Activated B cell treated with CpG ODN at 0.5 μM for 24 hours (primary cell): Measurements from ENCODE around the gene SMURF2. TPM values are rescaled to one million over a fixed set of nuclear protein-coding genes. Genes with fewer than 3 reads are reported as not detected.

ENCODE experiments used
- ATAC-seq: fragments of 200-7000 bp; cut with Tn5 transposase; one replicate; pipeline ENCODE4 v1.10.0; 2021; ENCODE audit warnings: low read depth, mild to moderate bottlenecking, moderate library complexity
- CTCF ChIA-PET: fragments of 350-600 bp; sonication (Branson Sonifier 250); formaldehyde crosslinking; loops from one replicate; lab custom pipeline; 2021; ENCODE audit warnings: antibody characterized with exemption; lab: Charles Lee
- POLR2A ChIA-PET: fragments of 350-600 bp; sonication (Branson Sonifier 250); formaldehyde crosslinking; loops from one replicate; lab custom pipeline; 2021; ENCODE audit warnings: antibody characterized with exemption; lab: Charles Lee
- DNase-seq: peaks from one replicate; pipeline ENCODE4 v3.0.0; 2022
- H3K27ac Mint-ChIP-seq: one replicate; pipeline ENCODE4 v1.8.0; 2020; ENCODE audit warnings: mixed read lengths
- H3K27me3 Mint-ChIP-seq: one replicate; pipeline ENCODE4 v1.8.0; 2021; ENCODE audit warnings: mixed read lengths
- H3K36me3 Mint-ChIP-seq: one replicate; pipeline ENCODE4 v1.8.0; 2021; ENCODE audit warnings: low read depth, mixed read lengths
- H3K4me1 Mint-ChIP-seq: one replicate; pipeline ENCODE4 v1.8.0; 2021; ENCODE audit warnings: mixed read lengths
- H3K4me3 Mint-ChIP-seq: one replicate; pipeline ENCODE4 v1.8.0; 2020; ENCODE audit warnings: mild to moderate bottlenecking, mixed read lengths
- H3K9me3 Mint-ChIP-seq: one replicate; pipeline ENCODE4 v1.8.0; 2020; ENCODE audit warnings: mixed read lengths
- intact Hi-C: fragments of 100-400 bp; cut with micrococcal nuclease; formaldehyde crosslinking; loops from one replicate; pipeline ENCODE4 v1.15.1; 2024
- total RNA-seq: library from RNA; stranded (reverse); gene quantifications from 2 replicates; pipeline ENCODE4 v1.2.3, GENCODE V29; 2022
- TF ChIP-seq, protein P1 (sequence below): fragments of 200-600 bp; IDR thresholded peaks from one replicate; pipeline ENCODE4 v1.8.0; 2022; ENCODE audit warnings: antibody characterized with exemption, mild to moderate bottlenecking

SMURF2 gene
- total RNA-seq, 1 donor from 2014 or later, result 23.0 TPM

DNA sequence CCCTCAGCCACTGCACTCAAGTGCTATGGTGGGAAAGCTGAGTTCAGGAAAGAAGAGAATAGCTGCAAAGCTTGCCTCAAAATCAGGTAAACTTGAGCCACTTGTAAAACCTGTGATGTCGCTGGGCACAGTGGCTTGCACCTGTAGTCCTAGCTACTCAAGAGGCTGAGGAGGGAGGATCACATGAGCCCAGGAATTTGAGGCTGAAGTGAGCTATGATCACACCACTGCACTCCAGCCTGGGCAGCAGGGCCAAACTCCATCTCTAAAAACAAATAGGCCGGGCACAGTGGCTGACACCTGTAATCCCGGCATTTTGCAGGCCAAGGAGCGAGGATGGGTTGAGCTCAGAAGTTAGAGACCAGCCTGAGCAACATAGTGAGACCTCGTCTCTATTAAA, 26.4 kb upstream of the SMURF2 start:
- Mint-ChIP-seq H3K4me1 (no peaks in the 10 kb centered on the region), H3K27ac (no peak overlapping the region), H3K4me3 (no peak overlapping the region), H3K36me3 (no peaks in the 10 kb centered on the region), H3K27me3 (no peaks in the 10 kb centered on the region), H3K9me3 (no peaks in the 10 kb centered on the region)
- DNase-seq, result no peak
- no peak for ATAC-seq
- CTCF ChIA-PET, result no interaction called here
- POLR2A ChIA-PET, result no interaction called here
- TF ChIP-seq, protein P1, sequence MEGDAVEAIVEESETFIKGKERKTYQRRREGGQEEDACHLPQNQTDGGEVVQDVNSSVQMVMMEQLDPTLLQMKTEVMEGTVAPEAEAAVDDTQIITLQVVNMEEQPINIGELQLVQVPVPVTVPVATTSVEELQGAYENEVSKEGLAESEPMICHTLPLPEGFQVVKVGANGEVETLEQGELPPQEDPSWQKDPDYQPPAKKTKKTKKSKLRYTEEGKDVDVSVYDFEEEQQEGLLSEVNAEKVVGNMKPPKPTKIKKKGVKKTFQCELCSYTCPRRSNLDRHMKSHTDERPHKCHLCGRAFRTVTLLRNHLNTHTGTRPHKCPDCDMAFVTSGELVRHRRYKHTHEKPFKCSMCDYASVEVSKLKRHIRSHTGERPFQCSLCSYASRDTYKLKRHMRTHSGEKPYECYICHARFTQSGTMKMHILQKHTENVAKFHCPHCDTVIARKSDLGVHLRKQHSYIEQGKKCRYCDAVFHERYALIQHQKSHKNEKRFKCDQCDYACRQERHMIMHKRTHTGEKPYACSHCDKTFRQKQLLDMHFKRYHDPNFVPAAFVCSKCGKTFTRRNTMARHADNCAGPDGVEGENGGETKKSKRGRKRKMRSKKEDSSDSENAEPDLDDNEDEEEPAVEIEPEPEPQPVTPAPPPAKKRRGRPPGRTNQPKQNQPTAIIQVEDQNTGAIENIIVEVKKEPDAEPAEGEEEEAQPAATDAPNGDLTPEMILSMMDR, result no peak
- intact Hi-C loops, result no loop called here

DNA sequence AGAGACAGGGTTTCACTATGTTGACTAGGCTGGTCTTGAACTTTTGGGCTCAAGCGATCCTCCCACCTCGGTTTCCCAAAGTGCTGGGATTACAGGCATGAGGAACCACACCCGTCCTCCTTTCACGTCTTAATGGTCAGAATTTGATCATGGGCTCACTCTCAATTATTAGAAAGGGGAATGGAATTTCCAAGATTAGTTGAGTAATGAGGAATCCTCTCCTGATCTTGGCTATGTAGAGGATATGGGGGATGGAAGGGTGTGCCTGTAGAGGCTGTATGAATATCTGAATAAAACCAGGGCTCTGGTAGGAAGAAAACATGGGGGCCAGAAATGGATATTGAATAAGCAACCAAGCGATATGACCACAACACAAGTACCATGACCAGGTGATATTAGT, 25.9 kb upstream of the SMURF2 start:
- POLR2A ChIA-PET, result no interaction called here
- ATAC-seq, result no peak
- CTCF ChIA-PET, result no interaction called here
- Mint-ChIP-seq H3K27me3 (no peaks in the 10 kb centered on the region), H3K4me3 (no peak overlapping the region), H3K4me1 (no peaks in the 10 kb centered on the region), H3K36me3 (no peaks in the 10 kb centered on the region), H3K9me3 (no peaks in the 10 kb centered on the region), H3K27ac (no peak overlapping the region)
- intact Hi-C loops, result no loop called here
- TF ChIP-seq, protein P1, result no peak
- DNase-seq, result no peak

DNA sequence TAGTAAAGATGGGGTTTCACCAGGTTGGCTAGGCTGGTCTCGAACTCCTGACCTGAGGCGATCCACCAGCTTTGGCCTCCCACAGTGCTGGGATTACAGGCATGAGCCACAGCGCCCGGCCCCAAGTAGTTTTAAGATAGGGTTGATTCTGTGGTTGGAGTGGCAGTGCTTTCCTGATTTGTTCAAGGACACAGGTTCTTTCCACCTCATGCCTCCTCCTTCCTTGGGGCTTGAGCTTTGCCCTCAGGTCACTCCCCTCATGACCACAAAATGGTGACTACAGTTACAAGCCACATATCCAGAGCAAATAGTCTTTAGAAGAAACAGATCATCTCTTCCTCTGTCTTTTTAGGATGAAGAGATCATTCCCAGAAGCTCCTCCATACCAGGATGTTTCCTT, 25.3 kb upstream of the SMURF2 start:
- intact Hi-C loops, result no loop called here
- Mint-ChIP-seq H3K4me3 (no peak overlapping the region), H3K27ac (no peak overlapping the region), H3K9me3 (no peaks in the 10 kb centered on the region), H3K4me1 (no peaks in the 10 kb centered on the region), H3K36me3 (no peaks in the 10 kb centered on the region), H3K27me3 (no peaks in the 10 kb centered on the region)
- ChIA-PET POLR2A (no interaction called here), CTCF (no interaction called here)
- DNase-seq (no peak), ATAC-seq (no peak)
- TF ChIP-seq, protein P1, result no peak

DNA sequence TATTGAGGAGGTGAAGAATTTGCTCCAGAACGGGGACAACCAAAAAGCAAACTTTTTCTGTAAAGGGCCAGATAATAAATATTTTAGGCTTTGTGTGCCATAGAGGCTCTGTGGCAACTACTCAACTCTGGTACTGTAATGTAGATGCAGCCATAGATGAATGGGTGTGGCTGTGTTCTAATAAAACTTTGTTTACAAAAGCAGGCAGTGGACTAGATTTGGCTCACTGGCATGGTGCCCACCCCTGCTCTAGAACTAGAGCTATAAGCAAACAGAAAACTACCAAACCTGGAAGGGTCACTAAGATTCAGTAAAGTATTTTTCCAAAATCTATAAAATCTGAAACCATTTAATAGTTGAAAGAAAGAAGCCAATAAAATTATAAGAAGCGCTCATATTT, 24.6 kb upstream of the SMURF2 start:
- Mint-ChIP-seq H3K27me3 (no peaks in the 10 kb centered on the region), H3K9me3 (no peaks in the 10 kb centered on the region), H3K36me3 (no peaks in the 10 kb centered on the region), H3K4me3 (no peak overlapping the region), H3K4me1 (no peaks in the 10 kb centered on the region), H3K27ac (no peak overlapping the region)
- intact Hi-C loops, result no loop called here
- TF ChIP-seq, protein P1, result no peak
- ChIA-PET CTCF (no interaction called here), POLR2A (no interaction called here)
- ATAC-seq, result no peak
- no peak for DNase-seq

DNA sequence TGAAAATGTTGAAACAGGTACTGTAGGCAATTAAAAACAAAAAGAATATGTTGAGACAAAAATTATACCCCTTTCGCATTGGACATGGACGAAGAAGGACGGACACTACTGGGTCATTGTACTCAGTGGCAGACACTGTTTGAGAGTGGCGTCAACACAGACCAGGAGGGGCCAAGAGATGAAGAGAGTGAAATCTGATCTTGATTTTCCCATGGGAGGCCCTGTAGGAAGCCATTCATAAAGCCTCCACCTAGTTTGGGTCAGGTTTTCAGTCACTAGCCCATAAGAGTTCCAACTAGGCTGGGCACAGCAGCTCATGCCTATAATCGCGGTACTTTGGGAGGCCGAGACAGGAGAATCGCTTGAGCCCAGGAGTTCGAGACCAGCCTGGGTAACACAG, 23.6 kb upstream of the SMURF2 start:
- H3K27me3 Mint-ChIP-seq, result no peaks in the 10 kb centered on the region
- H3K36me3 Mint-ChIP-seq, result no peaks in the 10 kb centered on the region
- ATAC-seq (no peak), DNase-seq (no peak)
- H3K27ac Mint-ChIP-seq, result no peak overlapping the region
- ChIA-PET CTCF (no interaction called here), POLR2A (no interaction called here)
- TF ChIP-seq, protein P1, result no peak
- no peaks in the 10 kb centered on the region for H3K4me1 Mint-ChIP-seq
- intact Hi-C loops, result no loop called here
- no peak overlapping the region for H3K4me3 Mint-ChIP-seq
- H3K9me3 Mint-ChIP-seq, result no peaks in the 10 kb centered on the region
